Sigmoid colon (tissue), 4 donors: Measurements from ENCODE around the gene NKX6-2.

ENCODE experiments used
- CTCF ChIP-seq, 4 experiments: fragments of 450-650 bp in 3 of 4; fragments of 200-600 bp in 1 of 4; IDR thresholded peaks; one replicate each; pipeline ENCODE4 v1.5.1; 2016 to 2019; ENCODE audit warnings: antibody characterized with exemption in 4 of 4, mild to moderate bottlenecking in 3 of 4, moderate library complexity in 2 of 4
- POLR2AphosphoS5 ChIP-seq, 4 donors: sonication (generic); formaldehyde crosslinking; IDR thresholded peaks; one replicate each; pipeline ENCODE4 v1.6.1; 2017; ENCODE audit warnings: antibody characterized with exemption in 4 of 4

- TF ChIP-seq CTCF (IDR thresholded peaks at IDR 0.05), result no peak
- TF ChIP-seq POLR2AphosphoS5 (IDR thresholded peaks at IDR 0.05), result no peak
Measured at GRCh38 chr10:132754071-132754470, 31.9 kb downstream of the NKX6-2 start.
